PC-9 (cell line): ENCODE measurements around the gene MKX. TPM values are rescaled to one million over a fixed set of nuclear protein-coding genes. Genes with fewer than 3 reads are reported as not detected.

Experiments used
- BruUV-seq: library from RNA; stranded (reverse); fragments of 400-500 nt; replicated peaks from 2 replicates; lab custom pipeline; 2021; lab: Mats Ljungman, UMichigan
- CTCF ChIA-PET: fragments of 300-600 bp; sonication (Branson Sonifier 250); formaldehyde crosslinking; loops from one replicate; lab custom pipeline; 2022; ENCODE audit warnings: antibody characterized with exemption; lab: Charles Lee
- POLR2A ChIA-PET: fragments of 300-600 bp; sonication (Branson Sonifier 250); formaldehyde crosslinking; loops from one replicate; lab custom pipeline; 2022; ENCODE audit warnings: antibody characterized with exemption; ENCODE audit not compliant: unreplicated experiment; lab: Charles Lee
- DNase-seq, 2 experiments: peaks; one replicate each; pipeline versions ENCODE4 v3.0.0 to v3.0.0-alpha.2; 2015 to 2022; ENCODE audit warnings: mixed read lengths in 1 of 2
- H2AFZ ChIP-seq: fragments of 200-600 bp; sonication (generic); 2 replicates; pipeline ENCODE4 v1.8.1; 2017; ENCODE audit warnings: antibody characterized with exemption
- H3F3A ChIP-seq: fragments of 200-600 bp; sonication (generic); 2 replicates; pipeline ENCODE4 v1.8.1; 2017; ENCODE audit warnings: antibody characterized with exemption, mild to moderate bottlenecking, low read depth; ENCODE audit not compliant: insufficient read depth
- H3K27ac ChIP-seq: fragments of 200-600 bp; sonication (generic); 2 replicates; pipeline ENCODE4 v1.6.1; 2016; ENCODE audit warnings: mixed run types
- H3K27me3 ChIP-seq: fragments of 200-600 bp; sonication (generic); 2 replicates; pipeline ENCODE4 v1.6.1; 2016; ENCODE audit warnings: low read depth, mixed run types; ENCODE audit not compliant: insufficient read depth
- H3K36me3 ChIP-seq: fragments of 200-600 bp; sonication (generic); 2 replicates; pipeline ENCODE4 v1.6.1; 2016; ENCODE audit warnings: low read depth, mixed run types
- H3K4me1 ChIP-seq: fragments of 200-600 bp; sonication (generic); replicated peaks from 2 replicates; pipeline ENCODE4 v1.6.1; 2016; ENCODE audit warnings: mixed run types; ENCODE audit not compliant: insufficient read depth
- H3K4me2 ChIP-seq: fragments of 200-600 bp; sonication (generic); 2 replicates; pipeline ENCODE4 v1.6.1; 2017; ENCODE audit warnings: mixed run types
- H3K4me3 ChIP-seq: fragments of 200-600 bp; sonication (generic); 2 replicates; pipeline ENCODE4 v1.6.1; 2016; ENCODE audit warnings: mixed run types
- H3K79me2 ChIP-seq: fragments of 200-600 bp; sonication (generic); 2 replicates; pipeline ENCODE4 v1.6.1; 2017; ENCODE audit warnings: low read depth, mixed run types
- H3K9me2 ChIP-seq: fragments of 200-600 bp; sonication (generic); 2 replicates; pipeline ENCODE4 v1.8.1; 2017; ENCODE audit warnings: mild to moderate bottlenecking; ENCODE audit not compliant: insufficient read depth
- H3K9me3 ChIP-seq: fragments of 200-600 bp; sonication (generic); 2 replicates; pipeline ENCODE4 v1.8.1; 2016; ENCODE audit warnings: low read depth; ENCODE audit not compliant: insufficient read depth
- H4K20me1 ChIP-seq: fragments of 200-600 bp; sonication (generic); 2 replicates; pipeline ENCODE4 v1.8.1; 2017; ENCODE audit not compliant: insufficient read depth
- CTCF ChIP-seq: fragments of 200-600 bp; sonication (generic); conservative IDR thresholded peaks from 2 replicates; pipeline ENCODE4 v1.6.1; 2017; ENCODE audit warnings: mixed run types, antibody characterized with exemption, mild to moderate bottlenecking, moderate library complexity
- EZH2 ChIP-seq: fragments of 200-600 bp; sonication (generic); IDR thresholded peaks from 2 replicates; pipeline ENCODE4 v1.8.0; 2017; ENCODE audit warnings: antibody characterized with exemption, low read depth
- intact Hi-C: fragments of 100-400 bp; cut with micrococcal nuclease; formaldehyde crosslinking; loops from one replicate; pipeline ENCODE4 v1.10.0; 2022; ENCODE audit not compliant: unreplicated experiment
- total RNA-seq: library from RNA; stranded (reverse); gene quantifications from 2 replicates; pipeline ENCODE4 v1.2.3, GENCODE V29; 2021

Gene MKX
- total RNA-seq, 1 experiment from 2014 or later = not detected

DNA sequence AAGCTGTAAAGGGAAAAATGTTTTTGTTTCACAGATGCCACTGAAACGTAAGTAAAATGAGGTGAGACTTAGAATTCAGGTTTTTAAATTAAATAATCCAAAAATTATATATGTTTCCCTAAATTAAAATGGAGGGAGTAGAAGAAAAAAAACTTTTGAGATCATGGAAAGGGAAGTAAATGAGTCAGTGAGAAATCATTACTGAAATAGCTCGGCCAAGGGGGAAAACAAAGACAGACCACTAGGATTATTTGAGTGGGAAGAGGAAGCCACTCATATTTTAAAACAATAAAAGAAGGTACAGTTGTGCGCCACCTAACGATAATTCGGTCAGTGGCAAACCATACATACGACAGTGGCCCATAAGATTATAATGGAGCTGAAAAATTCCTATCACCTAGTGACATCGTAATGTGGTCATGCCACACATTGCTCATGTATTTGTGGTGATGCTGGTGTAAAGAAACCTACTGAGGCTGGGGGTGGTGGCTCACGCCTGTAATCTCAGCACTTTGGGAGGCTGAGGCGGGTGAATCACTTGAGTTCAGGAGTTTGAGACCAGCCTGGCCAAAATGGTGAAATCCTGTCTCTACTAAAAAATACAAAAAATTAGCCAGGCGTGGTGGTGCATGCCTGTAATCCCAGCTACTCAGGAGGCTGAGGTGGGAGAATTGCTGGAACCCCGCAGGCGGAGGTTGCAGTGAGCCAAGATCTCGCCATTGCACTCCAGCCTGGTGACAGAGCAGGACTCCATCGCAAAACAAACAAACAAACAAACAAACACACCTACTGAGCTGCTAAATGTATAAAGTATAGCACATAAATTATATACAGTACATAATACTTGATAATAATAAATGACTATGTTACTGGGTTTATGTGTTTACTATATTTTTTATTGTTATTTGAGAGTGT lies 64.7 kb downstream of the MKX start:
- Histone ChIP-seq H3K27me3 (peaks cover 8% of the 10 kb centered on the region; the same call in 1 of the 2 replicates), H3K36me3 (no peaks in the 10 kb centered on the region), H4K20me1 (no peaks in the 10 kb centered on the region), H2AFZ (no peak overlapping the region), H3K4me1 (no peaks in the 10 kb centered on the region), H3K9me3 (no peaks in the 10 kb centered on the region), H3K27ac (no peak overlapping the region), H3K4me2 (no peak overlapping the region), H3K79me2 (no peaks in the 10 kb centered on the region), H3F3A (no peaks in the 10 kb centered on the region), H3K9me2 (no peaks in the 10 kb centered on the region), H3K4me3 (no peak overlapping the region)
- CTCF ChIA-PET = interaction anchor here (0.6 kb wide), 1 partner anchor 118 kb away, joined by 9 read pairs; no protein-coding TSS in a partner anchor
- BruUV-seq = no TSS peak
- no peak for TF ChIP-seq CTCF
- POLR2A ChIA-PET = no interaction called here
- intact Hi-C loops = no loop called here
- DNase-seq = no peak

GRCh38 chr10:27680006-27680557 lies 65.5 kb downstream of the MKX start:
- no peaks in the 10 kb centered on the region for H4K20me1 ChIP-seq
- H3K4me1 ChIP-seq = no peaks in the 10 kb centered on the region
- H3F3A ChIP-seq = no peaks in the 10 kb centered on the region
- H3K9me3 ChIP-seq = no peaks in the 10 kb centered on the region
- no peaks in the 10 kb centered on the region for H3K36me3 ChIP-seq
- no TSS peak for BruUV-seq
- no peak overlapping the region for H3K27ac ChIP-seq
- intact Hi-C loops = no loop called here
- H3K4me3 ChIP-seq = no peak overlapping the region
- peaks cover 12% of the 10 kb centered on the region; the same call in 1 of the 2 replicates for H3K27me3 ChIP-seq
- ChIA-PET CTCF (no interaction called here), POLR2A (no interaction called here)
- H3K79me2 ChIP-seq = no peaks in the 10 kb centered on the region
- DNase-seq = no peak
- no peak for TF ChIP-seq EZH2
- no peak for TF ChIP-seq CTCF
- no peak overlapping the region for H2AFZ ChIP-seq
- H3K4me2 ChIP-seq = no peak overlapping the region
- H3K9me2 ChIP-seq = no peaks in the 10 kb centered on the region

GRCh38 chr10:27679369-27679912 lies 66.2 kb downstream of the MKX start:
- intact Hi-C loops = no loop called here
- Histone ChIP-seq H3K27ac (no peak overlapping the region), H3K4me3 (no peak overlapping the region), H2AFZ (no peak overlapping the region), H3K9me2 (no peaks in the 10 kb centered on the region), H3K9me3 (no peaks in the 10 kb centered on the region), H3F3A (no peaks in the 10 kb centered on the region), H3K36me3 (no peaks in the 10 kb centered on the region), H3K79me2 (no peaks in the 10 kb centered on the region), H3K4me1 (no peaks in the 10 kb centered on the region), H4K20me1 (no peaks in the 10 kb centered on the region), H3K27me3 (peaks cover 12% of the 10 kb centered on the region; the same call in 1 of the 2 replicates), H3K4me2 (no peak overlapping the region)
- TF ChIP-seq EZH2 (no peak), CTCF (no peak)
- POLR2A ChIA-PET = no interaction called here
- no peak for DNase-seq
- CTCF ChIA-PET = no interaction called here
- no TSS peak for BruUV-seq
